H1 (cell line): Measurements from ENCODE around the gene LARGE2. TPM values are rescaled to one million over a fixed set of nuclear protein-coding genes. Genes with fewer than 3 reads are reported as not detected.

Experiments used
- EZH2 ChIP-seq: fragments of 200-600 bp; sonication (generic); IDR thresholded peaks from 2 replicates; pipeline ENCODE4 v1.7.1; 2012; ENCODE audit warnings: low read depth, mild to moderate bottlenecking, moderate library complexity, low read length, inconsistent platforms; ENCODE audit not compliant: severe bottlenecking
- KDM4A ChIP-seq: IDR thresholded peaks from one replicate; pipeline ENCODE4 v1.7.1; 2012; ENCODE audit warnings: low read depth, mild to moderate bottlenecking, moderate library complexity, low read length, inconsistent platforms; ENCODE audit not compliant: severe bottlenecking
- MAX ChIP-seq: IDR thresholded peaks from 2 replicates; pipeline ENCODE4 v1.6.1; 2012; ENCODE audit warnings: inconsistent platforms
- POLR2AphosphoS5 ChIP-seq: IDR thresholded peaks from 2 replicates; pipeline ENCODE4 v1.6.1; 2011; ENCODE audit warnings: low read depth, low read length
- SAP30 ChIP-seq: fragments of 300-600 bp; sonication (generic); IDR thresholded peaks from 2 replicates; pipeline ENCODE4 v1.7.1; 2012; ENCODE audit warnings: low read length, moderate library complexity, mild to moderate bottlenecking, inconsistent platforms; ENCODE audit not compliant: insufficient read depth, insufficient replicate concordance
- TEAD4 ChIP-seq: IDR thresholded peaks from 2 replicates; pipeline ENCODE4 v1.6.1; 2012; ENCODE audit warnings: low read depth, low read length, inconsistent platforms, mixed read lengths
- polyA plus RNA-seq, 7 experiments: library from polyadenylated mRNA; depleted of rRNA in 3 of 7; stranded (reverse) in 5 of 7; unstranded in 2 of 7; fragments of >200 nt in 5 of 7; fragments of 200-250 nt in 2 of 7; gene quantifications; 1 replicate in 5 of 7; 2 replicates in 1 of 7; 4 replicates in 1 of 7; pipeline versions ENCODE4 v1.2.1 to v1.2.3, GENCODE V29; 2011 to 2013; ENCODE audit warnings: missing spikeins in 2 of 7, mixed read lengths in 2 of 7
- total RNA-seq: library from RNA; stranded (reverse); fragmentation: NEBNext Ultra II Directional; extraction: Animal tissue kit (Norgen Biotek cat#: 25700); gene quantifications from 2 replicates; pipeline ENCODE4 v1.2.1, GENCODE V29; 2021

Gene LARGE2
- total and polyA plus RNA-seq, 2 of the 8 experiments (the other 6 are each of a cell fraction or from before 2014, with no cell fraction given), result 111 to 137 TPM

- TF ChIP-seq SAP30, result no peak
- no peak for TF ChIP-seq EZH2
- no peak for TF ChIP-seq KDM4A
- TF ChIP-seq MAX, result no peak
- no peak for TF ChIP-seq TEAD4
- TF ChIP-seq POLR2AphosphoS5, result no peak
Measured at GRCh38 chr11:45929486-45930030, 7.1 kb downstream of the LARGE2 start (continued).
